HUDEP-2 (cell line): ENCODE measurements around the gene EIF5.

Source experiments
- DNase-seq, 76 experiments: peaks; one replicate each; lab custom pipeline; 2025; ENCODE audit not compliant: unreplicated experiment in 76 of 76; lab: John Stamatoyannopoulos, UW

Gene EIF5

DNA sequence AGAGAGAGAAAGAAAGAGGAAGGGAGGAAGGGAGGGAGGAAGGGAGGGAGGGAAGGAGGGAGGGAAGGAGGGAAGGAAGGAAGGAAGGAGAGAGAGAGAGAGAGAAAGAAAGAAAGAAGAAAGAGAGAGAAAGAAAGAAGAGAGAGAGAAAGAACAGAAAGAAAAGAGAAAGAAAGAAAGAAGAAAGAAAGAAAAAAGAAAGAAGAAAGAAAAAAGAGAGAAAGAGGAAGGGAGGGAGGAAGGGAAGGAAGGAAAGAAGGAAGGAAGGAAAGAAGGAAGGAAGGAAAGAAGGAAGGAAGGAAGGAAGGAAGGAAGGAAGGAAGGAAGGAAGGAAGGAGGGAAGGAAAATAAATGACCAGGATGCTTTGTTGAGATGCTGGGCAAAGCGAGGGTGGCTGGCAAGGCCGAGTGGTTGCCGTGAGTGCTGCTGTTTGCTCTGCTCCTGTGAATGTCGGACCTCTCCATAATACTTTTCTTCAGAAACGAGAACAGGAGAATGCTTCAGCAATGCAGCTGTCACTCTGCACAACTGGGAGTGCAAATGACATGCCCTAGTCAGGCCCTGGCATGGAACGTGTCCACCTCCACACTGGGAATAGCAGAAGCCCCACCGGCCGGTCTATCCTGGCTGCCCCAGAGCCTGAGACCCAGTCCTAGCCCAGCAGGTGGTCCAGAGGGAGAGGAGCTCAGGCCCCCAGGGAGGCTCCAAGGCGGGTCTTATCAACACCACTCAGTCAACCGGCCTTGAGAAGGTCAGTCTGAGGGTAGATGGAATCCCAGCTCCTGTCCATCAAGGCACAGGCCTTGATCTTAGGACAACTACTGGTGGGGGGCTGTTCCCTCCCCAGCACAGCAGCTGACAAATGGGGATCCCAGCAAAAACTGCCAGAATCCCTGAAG is 25.1 kb upstream of the EIF5 start:
- DNase-seq: no peak

DNA sequence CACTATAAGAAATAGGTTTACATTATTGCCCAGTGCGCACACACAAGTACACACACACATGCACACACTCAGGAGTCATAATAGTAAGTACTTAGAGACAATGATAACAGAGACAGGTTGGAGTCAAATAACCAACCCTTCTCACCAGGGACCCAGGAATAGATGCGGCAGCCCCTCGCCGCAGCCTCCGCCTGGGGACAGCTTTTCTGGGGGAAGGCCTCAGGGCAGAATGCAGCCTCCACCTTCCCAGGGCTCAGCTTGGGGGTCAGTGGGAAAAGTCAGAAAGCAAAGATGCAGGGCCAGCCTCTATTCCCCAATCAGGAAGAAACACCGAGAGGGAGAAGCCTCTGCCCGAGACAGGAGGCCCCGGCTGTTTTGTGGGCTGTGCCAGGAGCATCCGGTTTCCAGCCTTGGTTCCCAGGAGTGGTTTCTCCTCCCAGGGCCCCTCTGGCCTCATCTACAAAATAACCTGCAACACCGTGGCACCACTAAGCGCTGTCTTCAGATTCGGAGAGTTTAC is 23.4 kb upstream of the EIF5 start:
- DNase-seq: no peak

GRCh38 chr14:103311171-103311997 is 22.7 kb upstream of the EIF5 start:
- DNase-seq: no peak

- no peak for DNase-seq
Measured at GRCh38 chr14:103312006-103312635, 21.9 kb upstream of the EIF5 start.

- peak in 62 of 76 experiments; percentile 12 to 83 (median 53) for DNase-seq
Measured at GRCh38 chr14:103313704-103314103, 20.3 kb upstream of the EIF5 start.

DNA sequence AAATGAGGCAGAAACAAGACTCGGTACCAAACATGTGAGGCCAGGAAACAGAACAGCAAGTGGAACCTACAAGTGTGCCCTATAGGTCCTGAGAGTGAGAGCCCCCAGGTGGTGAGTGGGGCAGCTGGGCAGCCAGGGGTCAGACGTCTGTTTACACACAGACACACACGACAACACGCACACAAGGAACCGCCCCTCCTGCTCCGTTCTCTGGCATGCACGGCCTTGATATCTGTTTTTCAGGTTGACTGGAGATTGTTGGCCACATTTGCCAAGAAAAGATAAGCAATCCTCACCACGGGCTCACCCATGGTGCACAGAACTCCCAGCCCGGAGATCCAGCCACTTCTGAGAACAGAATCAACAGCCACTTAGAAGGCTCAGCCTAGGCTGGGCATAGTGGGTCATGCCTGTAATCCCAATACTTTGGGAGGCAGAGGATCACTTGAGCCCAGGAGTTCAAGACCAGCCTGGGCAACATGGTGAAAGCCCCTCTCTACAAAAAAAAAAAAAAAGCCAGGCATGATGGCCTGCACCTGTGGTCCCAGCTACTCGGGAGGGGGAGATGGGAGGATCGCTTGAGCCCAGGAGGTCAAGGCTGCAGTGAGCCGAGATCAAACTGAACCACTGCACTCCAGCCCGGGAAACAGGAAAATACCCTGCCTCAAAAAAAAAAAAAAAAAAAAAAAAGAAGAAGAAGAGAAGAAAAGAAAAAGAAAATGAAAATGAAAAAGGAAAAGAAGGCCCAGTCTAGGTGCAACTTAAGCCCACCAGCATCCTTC is 19.4 kb upstream of the EIF5 start:
- DNase-seq: peak in 75 of 76 experiments; percentile 18 to 96 (median 87)

DNA sequence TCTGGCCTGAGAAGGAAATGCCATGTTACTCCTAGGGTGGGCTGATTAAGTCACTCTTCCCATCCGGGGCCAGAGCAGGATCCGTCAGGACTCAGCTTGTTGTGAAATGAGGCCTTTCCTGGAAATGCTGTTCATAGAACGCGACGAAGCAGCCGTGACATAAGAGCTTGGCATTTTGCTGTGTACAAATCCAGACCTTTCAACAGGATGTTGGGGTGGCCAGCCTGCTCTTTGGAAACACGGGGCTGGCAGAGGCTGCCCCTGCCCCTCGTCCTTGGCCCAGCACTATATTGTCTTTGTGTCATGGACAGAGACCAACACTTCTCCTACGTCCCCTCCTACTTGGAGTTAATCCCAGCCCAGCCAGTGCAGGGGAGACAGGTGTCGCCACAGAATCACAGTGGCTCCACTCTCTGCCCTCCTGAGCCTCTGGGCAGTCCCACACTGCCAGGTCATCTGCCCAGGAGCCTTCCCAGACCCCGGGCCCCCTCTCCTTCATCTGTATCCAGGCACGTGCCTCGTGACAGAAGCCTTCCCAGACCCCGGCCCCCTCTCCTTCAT is 18.6 kb upstream of the EIF5 start:
- DNase-seq: no peak

GRCh38 chr14:103315941-103316340 is 18.1 kb upstream of the EIF5 start:
- DNase-seq: no peak

DNA sequence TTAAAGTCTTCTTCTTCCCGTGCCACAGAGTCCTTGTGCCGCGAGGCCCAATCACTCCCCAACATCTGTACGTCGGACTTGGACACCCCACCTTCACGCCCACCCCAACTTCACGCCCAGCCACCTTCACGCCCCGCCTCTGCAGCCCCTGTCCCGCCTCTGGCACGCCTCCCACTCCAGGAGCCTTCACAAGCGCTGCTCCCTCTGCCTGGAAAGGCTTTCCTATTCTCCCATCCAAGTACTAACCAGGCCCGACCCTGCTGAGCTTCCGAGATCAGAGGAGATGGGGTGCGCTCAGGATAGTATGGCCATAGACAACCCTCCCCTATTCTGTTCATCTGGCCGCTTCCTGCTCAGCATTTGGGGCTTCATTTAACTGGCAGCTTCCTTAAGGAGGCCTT is 17.3 kb upstream of the EIF5 start:
- DNase-seq: no peak

DNA sequence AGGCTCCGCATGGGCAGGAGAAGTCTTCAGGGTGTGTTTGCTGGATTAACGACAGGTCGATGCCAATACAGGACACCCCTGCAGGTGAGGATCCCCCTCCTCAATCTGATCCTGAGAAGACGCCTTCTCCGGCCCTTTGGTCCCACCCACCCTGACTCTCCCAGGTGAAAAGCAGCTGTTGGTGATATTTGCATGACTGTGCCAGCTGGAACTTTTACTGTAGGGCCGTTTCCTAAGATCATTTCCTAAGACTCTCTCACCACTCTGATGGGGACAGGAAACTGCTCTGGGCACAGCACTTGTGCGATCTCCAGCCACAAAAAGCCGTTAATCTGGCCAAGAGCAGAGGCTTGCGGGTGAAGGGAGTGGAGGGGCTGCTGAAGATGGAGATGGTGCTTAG is 16.8 kb upstream of the EIF5 start:
- DNase-seq: no peak

DNA sequence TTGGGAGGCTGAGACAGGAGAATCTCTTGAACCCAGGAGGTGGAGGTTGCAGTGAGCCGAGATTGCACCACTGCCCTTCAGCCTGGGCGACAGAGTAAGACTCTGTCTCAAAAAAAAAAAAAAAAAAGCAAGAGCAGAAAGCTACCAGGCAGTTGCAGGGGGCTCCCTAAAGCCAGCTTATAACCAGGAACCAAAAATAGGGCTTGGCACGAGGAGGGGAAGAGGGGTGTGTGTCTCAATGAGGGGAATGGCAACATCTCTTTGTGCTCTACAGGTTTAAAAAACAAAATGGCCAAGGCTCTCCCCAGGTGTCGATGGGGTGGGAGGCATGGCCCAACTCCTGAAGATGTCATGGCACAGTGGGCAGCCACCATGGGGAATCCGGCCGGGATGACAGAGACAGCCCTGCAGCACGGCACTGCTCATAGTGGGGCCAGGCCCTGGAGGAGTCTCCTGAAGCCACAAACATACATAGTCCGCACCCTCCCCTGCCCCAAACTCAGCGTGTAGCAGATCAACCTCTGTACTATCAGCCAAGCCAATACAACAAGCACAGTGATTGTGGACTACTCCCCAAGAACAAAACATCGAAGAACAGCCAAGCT is 16.0 kb upstream of the EIF5 start:
- DNase-seq: peak in 1 of 76 experiments; percentile 14

DNA sequence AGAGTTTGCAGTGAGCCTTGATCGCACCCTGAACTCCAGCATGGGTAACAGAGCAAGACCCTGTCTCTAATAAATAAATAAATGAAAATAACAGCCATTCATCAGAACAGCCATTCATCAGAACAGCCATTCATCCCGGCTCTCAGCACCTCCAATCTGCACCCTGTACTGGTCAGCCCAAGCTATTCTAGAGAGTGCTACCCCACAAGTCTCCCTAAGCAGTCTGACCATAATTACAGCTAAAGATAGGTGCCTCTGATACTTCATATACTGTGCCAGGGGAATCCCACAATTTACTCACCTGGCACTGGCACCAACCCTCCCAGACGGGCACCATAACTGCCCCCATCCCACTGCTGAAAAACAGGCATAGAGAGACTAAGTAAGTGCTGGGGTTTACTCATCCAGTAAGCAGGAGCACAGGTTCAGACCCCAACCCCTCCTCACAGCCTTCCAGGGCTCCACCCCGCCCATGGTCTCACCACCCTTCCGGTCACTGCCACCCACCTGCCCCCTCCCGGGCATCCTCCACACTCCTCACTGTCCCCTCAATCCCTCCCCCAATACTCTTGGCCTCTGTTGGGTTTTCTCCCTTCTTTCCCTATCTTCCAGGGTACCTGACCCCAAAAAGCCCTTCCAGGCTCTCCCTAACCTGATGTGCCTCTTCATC is 15.2 kb upstream of the EIF5 start:
- no peak for DNase-seq

GRCh38 chr14:103319422-103319821 is 14.6 kb upstream of the EIF5 start:
- DNase-seq: no peak

- no peak for DNase-seq
Measured at GRCh38 chr14:103326078-103326477, 8.0 kb upstream of the EIF5 start.

GRCh38 chr14:103328941-103329340 is 5.1 kb upstream of the EIF5 start:
- peak in 30 of 76 experiments; percentile 12 to 48 (median 28) for DNase-seq

- no peak for DNase-seq
Measured at GRCh38 chr14:103329401-103330347, 4.4 kb upstream of the EIF5 start.

- no peak for DNase-seq
Measured at GRCh38 chr14:103330536-103330935, 3.5 kb upstream of the EIF5 start.
